ENCODE data around the gene MAGI2.

Gene MAGI2

GRCh38 chr7:78081888-78082287 is 1371.6 kb downstream of the MAGI2 start:
- Histone ChIP-seq H2BK5ac (ENCODE audit: low read length) (no peak overlapping the region), H3K4me3 (ENCODE audit: low read length in 2 of 2) (no peak overlapping the region), H2AFZ (ENCODE audit: low read length) (no peak overlapping the region)

GRCh38 chr7:78081344-78081743 is 1372.1 kb downstream of the MAGI2 start:
- H3K4ac ChIP-seq (ENCODE audit: low read length): no peak overlapping the region
- H3K27ac ChIP-seq (replicated peaks; ENCODE audit: low read length): no peak overlapping the region
- no peak overlapping the region for H2BK15ac ChIP-seq (ENCODE audit: low read length)
- H2AFZ ChIP-seq (ENCODE audit: low read length): no peak overlapping the region
- H3K14ac ChIP-seq (ENCODE audit: low read length): no peak overlapping the region
- no peak overlapping the region for H4K8ac ChIP-seq (ENCODE audit: low read depth, low read length)
- no peak overlapping the region for H2BK12ac ChIP-seq (ENCODE audit: low read length)
- H3K4me1 ChIP-seq (ENCODE audit: control insufficient read depth in 2 of 2, insufficient read depth in 1 of 2, low read depth in 1 of 2, low read length in 2 of 2): peaks cover 0 to 3% of the 10 kb centered on the region in 2 donors
- H3K9me3 ChIP-seq (replicated peaks in 1 of 2; ENCODE audit: control insufficient read depth in 2 of 2, insufficient read depth in 1 of 2, low read depth in 1 of 2, low read length in 2 of 2): no peaks in the 10 kb centered on the region
- H4K91ac ChIP-seq (ENCODE audit: low read depth, low read length, poor library complexity): no peak overlapping the region
- no peak overlapping the region for H2BK120ac ChIP-seq (ENCODE audit: low read depth, low read length)
- H3K4me2 ChIP-seq (ENCODE audit: insufficient read depth, low read length, poor library complexity, severe bottlenecking): no peak overlapping the region
- H3K23ac ChIP-seq (ENCODE audit: low read depth, low read length, poor library complexity): no peak overlapping the region
- no peak overlapping the region for H3K18ac ChIP-seq (ENCODE audit: low read length)
- H3K27me3 ChIP-seq (ENCODE audit: control insufficient read depth in 3 of 3, insufficient read depth in 3 of 3, low read depth in 1 of 3, low read length in 3 of 3): no peaks in the 10 kb centered on the region
- H3K9ac ChIP-seq (ENCODE audit: low read depth, low read length, poor library complexity): no peak overlapping the region
- DNase-seq (ENCODE audit: low spot score): no peak
- H2BK5ac ChIP-seq (ENCODE audit: low read length): no peak overlapping the region
- WGBS, 2 donors (ENCODE audit: extremely low coverage in 2 of 2, insufficient read length in 2 of 2, insufficient replicate concordance in 1 of 2): no CpG with 5 or more reads among the region's 1 CpG
- no peak overlapping the region for H2AK5ac ChIP-seq (ENCODE audit: low read depth, low read length)
- H3K79me1 ChIP-seq (ENCODE audit: low read depth, low read length): no peaks in the 10 kb centered on the region
- no peak overlapping the region for H3K4me3 ChIP-seq (ENCODE audit: low read length in 2 of 2)
- no peaks in the 10 kb centered on the region for H3K36me3 ChIP-seq (replicated peaks in 1 of 2; ENCODE audit: control insufficient read depth in 2 of 2, insufficient read depth in 2 of 2, low read length in 2 of 2)

More at GRCh38 chr7:78081888-78082287, 1371.6 kb downstream of the MAGI2 start:
- Histone ChIP-seq H3K27ac (replicated peaks; ENCODE audit: low read length) (no peak overlapping the region), H3K23ac (ENCODE audit: low read depth, low read length, poor library complexity) (no peak overlapping the region), H3K14ac (ENCODE audit: low read length) (no peak overlapping the region), H3K4ac (ENCODE audit: low read length) (no peak overlapping the region), H2BK12ac (ENCODE audit: low read length) (no peak overlapping the region), H3K36me3 (replicated peaks in 1 of 2; ENCODE audit: control insufficient read depth in 2 of 2, insufficient read depth in 2 of 2, low read length in 2 of 2) (no peaks in the 10 kb centered on the region), H2BK15ac (ENCODE audit: low read length) (no peak overlapping the region), H2AK5ac (ENCODE audit: low read depth, low read length) (no peak overlapping the region), H3K4me2 (ENCODE audit: insufficient read depth, low read length, poor library complexity, severe bottlenecking) (no peak overlapping the region), H2BK120ac (ENCODE audit: low read depth, low read length) (no peak overlapping the region), H4K8ac (ENCODE audit: low read depth, low read length) (no peak overlapping the region), H3K4me1 (ENCODE audit: control insufficient read depth in 2 of 2, insufficient read depth in 1 of 2, low read depth in 1 of 2, low read length in 2 of 2) (peaks cover 0 to 3% of the 10 kb centered on the region in 2 donors), H3K27me3 (ENCODE audit: control insufficient read depth in 3 of 3, insufficient read depth in 3 of 3, low read depth in 1 of 3, low read length in 3 of 3) (no peaks in the 10 kb centered on the region), H3K9me3 (replicated peaks in 1 of 2; ENCODE audit: control insufficient read depth in 2 of 2, insufficient read depth in 1 of 2, low read depth in 1 of 2, low read length in 2 of 2) (no peaks in the 10 kb centered on the region), H3K79me1 (ENCODE audit: low read depth, low read length) (no peaks in the 10 kb centered on the region), H3K9ac (ENCODE audit: low read depth, low read length, poor library complexity) (no peak overlapping the region), H3K18ac (ENCODE audit: low read length) (no peak overlapping the region), H4K91ac (ENCODE audit: low read depth, low read length, poor library complexity) (no peak overlapping the region)
- no CpG with 5 or more reads among the region's 4 CpGs for WGBS, 2 donors (ENCODE audit: extremely low coverage in 2 of 2, insufficient read length in 2 of 2, insufficient replicate concordance in 1 of 2)
- DNase-seq (ENCODE audit: low spot score): no peak

GRCh38 chr7:78080811-78081210 is 1372.7 kb downstream of the MAGI2 start:
- Histone ChIP-seq H3K4me2 (ENCODE audit: insufficient read depth, low read length, poor library complexity, severe bottlenecking) (no peak overlapping the region), H3K14ac (ENCODE audit: low read length) (no peak overlapping the region), H2AK5ac (ENCODE audit: low read depth, low read length) (no peak overlapping the region), H3K4me1 (ENCODE audit: control insufficient read depth in 2 of 2, insufficient read depth in 1 of 2, low read depth in 1 of 2, low read length in 2 of 2) (peaks cover 0 to 3% of the 10 kb centered on the region in 2 donors), H3K27me3 (ENCODE audit: control insufficient read depth in 3 of 3, insufficient read depth in 3 of 3, low read depth in 1 of 3, low read length in 3 of 3) (no peaks in the 10 kb centered on the region), H3K9ac (ENCODE audit: low read depth, low read length, poor library complexity) (no peak overlapping the region), H3K4ac (ENCODE audit: low read length) (no peak overlapping the region), H3K18ac (ENCODE audit: low read length) (no peak overlapping the region), H2BK15ac (ENCODE audit: low read length) (no peak overlapping the region), H4K8ac (ENCODE audit: low read depth, low read length) (no peak overlapping the region), H3K23ac (ENCODE audit: low read depth, low read length, poor library complexity) (no peak overlapping the region), H2BK120ac (ENCODE audit: low read depth, low read length) (no peak overlapping the region), H4K91ac (ENCODE audit: low read depth, low read length, poor library complexity) (no peak overlapping the region), H3K79me1 (ENCODE audit: low read depth, low read length) (no peaks in the 10 kb centered on the region), H3K9me3 (replicated peaks in 1 of 2; ENCODE audit: control insufficient read depth in 2 of 2, insufficient read depth in 1 of 2, low read depth in 1 of 2, low read length in 2 of 2) (no peaks in the 10 kb centered on the region), H3K27ac (replicated peaks; ENCODE audit: low read length) (no peak overlapping the region), H3K36me3 (replicated peaks in 1 of 2; ENCODE audit: control insufficient read depth in 2 of 2, insufficient read depth in 2 of 2, low read length in 2 of 2) (no peaks in the 10 kb centered on the region), H2BK12ac (ENCODE audit: low read length) (no peak overlapping the region), H2AFZ (ENCODE audit: low read length) (no peak overlapping the region), H2BK5ac (ENCODE audit: low read length) (no peak overlapping the region), H3K4me3 (ENCODE audit: low read length in 2 of 2) (no peak overlapping the region)
- no CpG with 5 or more reads among the region's 4 CpGs for WGBS, 2 donors (ENCODE audit: extremely low coverage in 2 of 2, insufficient read length in 2 of 2, insufficient replicate concordance in 1 of 2)
- no peak for DNase-seq (ENCODE audit: low spot score)

- Histone ChIP-seq H3K4ac (ENCODE audit: low read length) (no peak overlapping the region), H3K23ac (ENCODE audit: low read depth, low read length, poor library complexity) (no peak overlapping the region), H3K9ac (ENCODE audit: low read depth, low read length, poor library complexity) (no peak overlapping the region), H2BK12ac (ENCODE audit: low read length) (no peak overlapping the region), H2AFZ (ENCODE audit: low read length) (no peak overlapping the region), H3K79me1 (ENCODE audit: low read depth, low read length) (no peaks in the 10 kb centered on the region), H2BK15ac (ENCODE audit: low read length) (no peak overlapping the region), H2AK5ac (ENCODE audit: low read depth, low read length) (no peak overlapping the region), H2BK5ac (ENCODE audit: low read length) (no peak overlapping the region), H4K91ac (ENCODE audit: low read depth, low read length, poor library complexity) (no peak overlapping the region), H3K27me3 (ENCODE audit: control insufficient read depth in 3 of 3, insufficient read depth in 3 of 3, low read depth in 1 of 3, low read length in 3 of 3) (no peaks in the 10 kb centered on the region), H4K8ac (ENCODE audit: low read depth, low read length) (no peak overlapping the region), H3K14ac (ENCODE audit: low read length) (no peak overlapping the region), H2BK120ac (ENCODE audit: low read depth, low read length) (no peak overlapping the region), H3K36me3 (replicated peaks in 1 of 2; ENCODE audit: control insufficient read depth in 2 of 2, insufficient read depth in 2 of 2, low read length in 2 of 2) (no peaks in the 10 kb centered on the region), H3K9me3 (replicated peaks in 1 of 2; ENCODE audit: control insufficient read depth in 2 of 2, insufficient read depth in 1 of 2, low read depth in 1 of 2, low read length in 2 of 2) (no peaks in the 10 kb centered on the region), H3K4me2 (ENCODE audit: insufficient read depth, low read length, poor library complexity, severe bottlenecking) (no peak overlapping the region), H3K18ac (ENCODE audit: low read length) (no peak overlapping the region), H3K4me1 (ENCODE audit: control insufficient read depth in 2 of 2, insufficient read depth in 1 of 2, low read depth in 1 of 2, low read length in 2 of 2) (peaks cover 0 to 3% of the 10 kb centered on the region in 2 donors), H3K4me3 (ENCODE audit: low read length in 2 of 2) (no peak overlapping the region), H3K27ac (replicated peaks; ENCODE audit: low read length) (no peak overlapping the region)
- WGBS, 2 donors (ENCODE audit: extremely low coverage in 2 of 2, insufficient read length in 2 of 2, insufficient replicate concordance in 1 of 2): no CpG with 5 or more reads among the region's 2 CpGs
- DNase-seq (ENCODE audit: low spot score): no peak
These were observed 1373.2 kb downstream of the MAGI2 start for GRCh38 chr7:78080241-78080640.

All from neuronal stem cell (in vitro differentiated cells).